ENCODE measurements around the gene PKD2.

- TF ChIP-seq CTCF (IDR thresholded peaks at IDR 0.05; ENCODE audit: low read length) (no peak), EZH2 (optimal IDR thresholded peaks at IDR 0.05; ENCODE audit: low read depth, low read length) (no peak)
These were observed 57.0 kb downstream of the PKD2 start for GRCh38 chr4:88064410-88064809.

Measured in MM.1S (cell line).